HEK293 (cell line): ENCODE measurements around the gene C8G.

Source experiments
- CTCF ChIA-PET: fragments of 350-600 bp; formaldehyde crosslinking; extraction: SDS; loops from one replicate; lab custom pipeline; 2021; ENCODE audit warnings: antibody characterized with exemption; lab: Yijun Ruan, JAX
- POLR2A ChIA-PET: fragments of 300-600 bp; formaldehyde crosslinking; extraction: SDS; loops from one replicate; lab custom pipeline; 2020; ENCODE audit warnings: antibody characterized with exemption, inconsistent platforms; lab: Yijun Ruan, JAX
- H3K27ac ChIP-seq: fragments of 200-500 bp; sonication (Bioruptor generic); 2 replicates; pipeline ENCODE4 v1.5.1; 2014; ENCODE audit warnings: low read depth, low read length, control low read depth, inconsistent platforms; ENCODE audit errors: extremely low read depth
- H3K36me3 ChIP-seq, 2 experiments: fragments of 200-500 bp in 1 of 2; sonication (Bioruptor generic) in 1 of 2; 1 replicate in 1 of 2; 2 replicates in 1 of 2; pipeline ENCODE4 v1.5.1; 2014 to 2017; ENCODE audit warnings: inconsistent platforms in 2 of 2, low read length in 2 of 2; ENCODE audit not compliant: control insufficient read depth in 2 of 2, insufficient read depth in 1 of 2
- H3K4me1 ChIP-seq: fragments of 200-500 bp; sonication (Bioruptor generic); 2 replicates; pipeline ENCODE4 v1.5.1; 2014; ENCODE audit warnings: mild to moderate bottlenecking, low read length, inconsistent platforms; ENCODE audit not compliant: control insufficient read depth, insufficient read depth
- H3K4me3 ChIP-seq: 2 replicates; pipeline ENCODE4 v1.5.1; 2011; ENCODE audit warnings: low read depth, mild to moderate bottlenecking, control low read depth, low read length, moderate library complexity
- H3K9me3 ChIP-seq: fragments of 200-500 bp; sonication (Bioruptor generic); 2 replicates; pipeline ENCODE4 v1.5.1; 2014; ENCODE audit warnings: low read depth, low read length, inconsistent platforms; ENCODE audit not compliant: control insufficient read depth, insufficient read depth
- KLF1 ChIP-seq: fragments of 450-650 bp; formaldehyde crosslinking; IDR thresholded peaks from 2 replicates; pipeline ENCODE4 v1.5.1; 2016; ENCODE audit warnings: missing biosample characterization, missing genetic modification characterization
- KLF10 ChIP-seq: fragments of 450-650 bp; IDR thresholded peaks from 2 replicates; pipeline ENCODE4 v1.5.1; 2018; ENCODE audit warnings: missing biosample characterization, mild to moderate bottlenecking, missing genetic modification characterization
- MZF1 ChIP-seq: fragments of 450-650 bp; formaldehyde crosslinking; IDR thresholded peaks from 2 replicates; pipeline ENCODE4 v1.5.1; 2017; ENCODE audit warnings: missing biosample characterization, missing genetic modification characterization, borderline replicate concordance
- OSR2 ChIP-seq: fragments of 450-650 bp; formaldehyde crosslinking; IDR thresholded peaks from 2 replicates; pipeline ENCODE4 v1.5.1; 2016; ENCODE audit warnings: missing biosample characterization, missing genetic modification characterization
- YY2 ChIP-seq: fragments of 450-650 bp; formaldehyde crosslinking; IDR thresholded peaks from 2 replicates; pipeline ENCODE4 v1.5.1; 2016; ENCODE audit warnings: missing biosample characterization, missing genetic modification characterization
- ZBTB8A ChIP-seq: fragments of 450-650 bp; formaldehyde crosslinking; IDR thresholded peaks from 2 replicates; pipeline ENCODE4 v1.5.1; 2016; ENCODE audit warnings: missing biosample characterization, missing genetic modification characterization
- ZFHX2 ChIP-seq: fragments of 450-650 bp; formaldehyde crosslinking; conservative IDR thresholded peaks from 2 replicates; pipeline ENCODE4 v1.5.1; 2016; ENCODE audit warnings: missing biosample characterization, missing genetic modification characterization
- ZFP69B ChIP-seq: fragments of 450-650 bp; formaldehyde crosslinking; IDR thresholded peaks from 2 replicates; pipeline ENCODE4 v1.5.1; 2016; ENCODE audit warnings: missing biosample characterization, missing genetic modification characterization
- ZNF10 ChIP-seq: fragments of 450-650 bp; formaldehyde crosslinking; IDR thresholded peaks from 2 replicates; pipeline ENCODE4 v1.5.1; 2017; ENCODE audit warnings: missing biosample characterization, missing genetic modification characterization
- ZNF121 ChIP-seq: fragments of 450-650 bp; formaldehyde crosslinking; IDR thresholded peaks from 2 replicates; pipeline ENCODE4 v1.5.1; 2016; ENCODE audit warnings: missing biosample characterization, missing genetic modification characterization
- ZNF292 ChIP-seq: fragments of 450-650 bp; formaldehyde crosslinking; IDR thresholded peaks from 2 replicates; pipeline ENCODE4 v1.5.1; 2016; ENCODE audit warnings: low read depth, missing biosample characterization, missing genetic modification characterization, borderline replicate concordance
- ZNF394 ChIP-seq: fragments of 450-650 bp; formaldehyde crosslinking; IDR thresholded peaks from 2 replicates; pipeline ENCODE4 v1.5.1; 2016; ENCODE audit warnings: missing biosample characterization, missing genetic modification characterization, mild to moderate bottlenecking, moderate library complexity, borderline replicate concordance
- ZNF510 ChIP-seq: fragments of 450-650 bp; formaldehyde crosslinking; IDR thresholded peaks from 2 replicates; pipeline ENCODE4 v1.5.1; 2018; ENCODE audit warnings: mild to moderate bottlenecking, missing genetic modification characterization, missing biosample characterization; ENCODE audit not compliant: insufficient replicate concordance
- ZNF76 ChIP-seq: fragments of 450-650 bp; formaldehyde crosslinking; IDR thresholded peaks from 2 replicates; pipeline ENCODE4; 2016; ENCODE audit warnings: low read depth, missing biosample characterization, missing genetic modification characterization, borderline replicate concordance
- ZSCAN16 ChIP-seq: fragments of 450-650 bp; formaldehyde crosslinking; IDR thresholded peaks from 2 replicates; pipeline ENCODE4 v1.5.1; 2016; ENCODE audit warnings: missing biosample characterization, missing genetic modification characterization
- ZSCAN30 ChIP-seq: fragments of 450-650 bp; IDR thresholded peaks from 2 replicates; pipeline ENCODE4 v1.5.1; 2018; ENCODE audit warnings: missing biosample characterization, mild to moderate bottlenecking, missing genetic modification characterization, moderate library complexity
- TF ChIP-seq, protein P1 (sequence below): fragments of 450-650 bp; formaldehyde crosslinking; IDR thresholded peaks from 2 replicates; pipeline ENCODE4 v1.5.1; 2016; ENCODE audit warnings: missing biosample characterization, missing genetic modification characterization
- TF ChIP-seq, protein P2 (sequence below): sonication (generic); formaldehyde crosslinking; IDR thresholded peaks from 2 replicates; pipeline ENCODE4 v1.8.1; 2022; ENCODE audit warnings: mild to moderate bottlenecking, moderate library complexity, missing genetic modification reagents

The C8G gene

GRCh38 chr9:136939431-136939995 lies 5.5 kb upstream of the C8G start:
- peak overlapping the region; percentile 38; the same call in 1 of the 2 replicates for H3K27ac ChIP-seq
- H3K9me3 ChIP-seq: no peaks in the 10 kb centered on the region
- POLR2A ChIA-PET: interaction anchor here (0.6 kb wide), 1 partner anchor 11 kb away, joined by 8 read pairs; no protein-coding TSS in a partner anchor
- no peak overlapping the region for H3K4me3 ChIP-seq
- peaks cover 0 to 53% of the 10 kb centered on the region in 2 experiments; a peak in 1 of 3 replicates for H3K36me3 ChIP-seq
- no peak for TF ChIP-seq ZSCAN16 (tag by site-specific recombination)
- TF ChIP-seq ZFP69B: no peak
- no peak for TF ChIP-seq ZSCAN30
- TF ChIP-seq ZNF76 (tag by site-specific recombination): no peak
- TF ChIP-seq ZNF121: no peak
- TF ChIP-seq, protein P1, sequence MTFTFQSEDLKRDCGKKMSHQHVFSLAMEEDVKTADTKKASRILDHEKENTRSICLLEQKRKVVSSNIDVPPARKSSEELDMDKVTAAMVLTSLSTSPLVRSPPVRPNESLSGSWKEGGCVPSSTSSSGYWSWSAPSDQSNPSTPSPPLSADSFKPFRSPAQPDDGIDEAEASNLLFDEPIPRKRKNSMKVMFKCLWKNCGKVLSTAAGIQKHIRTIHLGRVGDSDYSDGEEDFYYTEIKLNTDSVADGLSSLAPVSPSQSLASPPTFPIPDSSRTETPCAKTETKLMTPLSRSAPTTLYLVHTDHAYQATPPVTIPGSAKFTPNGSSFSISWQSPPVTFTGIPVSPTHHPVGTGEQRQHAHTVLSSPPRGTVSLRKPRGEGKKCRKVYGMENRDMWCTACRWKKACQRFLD (tag by site-specific recombination): no peak
- no peak for TF ChIP-seq ZNF10
- TF ChIP-seq ZNF394: no peak
- TF ChIP-seq ZFHX2: no peak
- TF ChIP-seq KLF10 (tag by site-specific recombination): no peak
- TF ChIP-seq OSR2 (tag by site-specific recombination): no peak
- no peak for TF ChIP-seq MZF1 (tag by site-specific recombination)
- no peak for TF ChIP-seq KLF1
- TF ChIP-seq, all 188 proteins: peak for 0
- CTCF ChIA-PET: interaction anchor here (0.5 to 1.9 kb wide), 3 partner anchors 9 to 225 kb away, joined by 3 to 7 read pairs (median 5); no protein-coding TSS in a partner anchor
- no peaks in the 10 kb centered on the region for H3K4me1 ChIP-seq

DNA sequence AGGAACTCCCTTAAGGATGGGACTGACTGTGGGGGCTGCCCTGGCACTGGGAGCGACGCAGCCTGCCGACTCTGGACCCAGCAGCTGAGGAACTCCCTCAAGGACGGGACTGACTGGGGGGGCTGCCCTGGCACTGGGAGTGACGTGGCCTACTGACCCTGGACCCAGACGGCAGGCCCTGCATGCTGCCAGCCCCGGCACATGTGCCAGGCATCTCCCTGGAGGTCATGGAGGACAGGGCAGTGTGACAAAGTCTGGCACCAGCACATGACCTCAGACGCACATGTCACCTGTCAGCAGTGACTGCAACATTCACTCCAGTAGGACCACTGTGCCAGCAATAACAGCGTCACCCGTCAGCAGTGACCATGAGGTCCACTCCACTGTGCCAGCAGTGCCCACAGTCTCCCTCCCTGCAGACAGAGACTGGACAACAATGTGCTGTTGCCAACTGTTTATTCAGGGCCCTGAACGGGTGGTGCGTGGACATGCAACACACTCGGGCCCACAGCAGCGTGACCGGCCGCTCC lies 5.0 kb upstream of the C8G start:
- Histone ChIP-seq H3K4me3 (no peak overlapping the region), H3K9me3 (no peaks in the 10 kb centered on the region), H3K36me3 (peaks cover 0 to 53% of the 10 kb centered on the region in 2 experiments; a peak in 1 of 3 replicates), H3K27ac (no peak overlapping the region), H3K4me1 (no peaks in the 10 kb centered on the region)
- TF ChIP-seq ZNF510 (tag by site-specific recombination): no peak
- TF ChIP-seq YY2 (tag by site-specific recombination): no peak
- ChIA-PET POLR2A (interaction anchor here (0.6 kb wide), 1 partner anchor 11 kb away, joined by 8 read pairs; no protein-coding TSS in a partner anchor), CTCF (no interaction called here)

DNA sequence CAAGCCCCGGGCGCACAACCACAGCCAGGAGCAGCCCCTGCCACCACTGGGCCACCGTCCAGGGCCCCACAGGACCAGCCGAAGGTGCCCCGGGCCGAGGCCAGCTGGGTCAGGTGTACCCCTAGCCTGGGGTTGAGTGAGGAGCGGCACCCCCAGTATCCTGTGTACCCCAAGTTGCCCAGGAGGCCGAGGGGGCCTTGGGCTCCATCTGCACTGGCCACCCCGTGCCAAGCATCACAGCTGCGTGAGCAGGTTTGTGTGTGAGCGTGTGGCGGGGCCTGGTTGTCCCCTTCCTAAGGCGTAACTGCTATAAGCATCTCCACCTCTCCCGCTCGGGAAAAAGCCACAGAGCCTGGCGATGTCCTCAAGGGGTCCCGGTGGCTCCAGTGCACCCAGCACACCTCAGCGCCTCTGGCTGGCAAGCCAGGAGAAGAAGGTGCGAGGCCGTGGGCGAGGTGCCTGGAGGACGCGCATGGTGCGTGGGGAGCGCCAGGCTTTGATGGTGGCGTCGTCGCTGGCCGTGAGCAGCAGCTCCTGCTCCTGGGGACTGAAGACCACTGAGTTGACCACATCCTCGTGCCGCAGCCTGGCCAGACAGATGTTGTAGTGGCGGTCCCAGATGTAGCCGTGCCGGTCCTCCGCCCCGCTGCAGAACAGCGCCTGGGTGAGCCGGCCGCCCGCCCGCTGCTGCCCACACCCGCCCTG lies 4.4 kb upstream of the C8G start:
- Histone ChIP-seq H3K36me3 (peaks cover 0 to 53% of the 10 kb centered on the region in 2 experiments; a peak in 1 of 3 replicates), H3K9me3 (no peaks in the 10 kb centered on the region), H3K4me1 (no peaks in the 10 kb centered on the region), H3K4me3 (no peak overlapping the region), H3K27ac (no peak overlapping the region)
- CTCF ChIA-PET: no interaction called here
- no peak for TF ChIP-seq ZNF292 (tag by site-specific recombination)
- TF ChIP-seq, protein P2, sequence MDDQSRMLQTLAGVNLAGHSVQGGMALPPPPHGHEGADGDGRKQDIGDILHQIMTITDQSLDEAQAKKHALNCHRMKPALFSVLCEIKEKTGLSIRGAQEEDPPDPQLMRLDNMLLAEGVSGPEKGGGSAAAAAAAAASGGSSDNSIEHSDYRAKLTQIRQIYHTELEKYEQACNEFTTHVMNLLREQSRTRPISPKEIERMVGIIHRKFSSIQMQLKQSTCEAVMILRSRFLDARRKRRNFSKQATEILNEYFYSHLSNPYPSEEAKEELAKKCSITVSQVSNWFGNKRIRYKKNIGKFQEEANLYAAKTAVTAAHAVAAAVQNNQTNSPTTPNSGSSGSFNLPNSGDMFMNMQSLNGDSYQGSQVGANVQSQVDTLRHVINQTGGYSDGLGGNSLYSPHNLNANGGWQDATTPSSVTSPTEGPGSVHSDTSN (CRISPR knock-in tag): peak; percentile 10; the same call in 1 of the 2 replicates
- TF ChIP-seq ZBTB8A (tag by site-specific recombination): no peak
- POLR2A ChIA-PET: no interaction called here
